GM21447 (cell line): ENCODE results near the gene APOL6.
"Not testable (repeated sequence)": the region's sequence is repeated elsewhere in the genome, so short reads cannot be mapped to it uniquely, and the experiment has no call there.

Experiments used
- ATAC-seq: cut with Tn5 transposase; IDR thresholded peaks from one replicate; pipeline ENCODE4 v1.9.1; 2021; ENCODE audit not compliant: unreplicated experiment

Gene APOL6

DNA sequence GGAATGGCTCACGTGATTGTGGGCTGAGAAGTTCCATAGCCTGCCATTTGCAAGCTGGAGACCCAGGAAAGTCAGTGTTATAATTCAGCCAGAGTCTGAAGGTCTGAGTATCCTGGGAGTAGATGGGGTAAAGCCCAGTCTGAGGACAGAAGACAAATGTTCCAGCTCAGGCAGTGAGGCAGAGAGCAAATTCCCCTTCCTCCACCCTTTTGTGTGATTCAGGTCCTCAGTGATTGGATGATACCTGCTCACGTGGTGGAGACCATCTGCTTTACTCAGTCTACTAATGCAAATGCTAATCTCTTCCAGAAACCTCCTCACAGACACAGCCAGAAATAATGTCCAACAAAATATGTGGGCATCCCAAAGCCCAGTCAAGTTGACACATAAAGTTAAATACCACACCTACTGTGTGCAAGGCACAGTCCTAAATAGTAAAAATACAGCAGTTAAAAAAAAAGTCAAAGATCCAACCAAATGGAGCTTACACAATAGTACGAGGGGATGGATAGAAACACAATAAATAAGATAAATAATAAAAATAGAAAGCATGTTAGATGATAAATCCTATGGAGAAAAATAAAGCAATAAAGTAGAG lies 13.2 kb upstream of the APOL6 start:
- ATAC-seq: no peak

DNA sequence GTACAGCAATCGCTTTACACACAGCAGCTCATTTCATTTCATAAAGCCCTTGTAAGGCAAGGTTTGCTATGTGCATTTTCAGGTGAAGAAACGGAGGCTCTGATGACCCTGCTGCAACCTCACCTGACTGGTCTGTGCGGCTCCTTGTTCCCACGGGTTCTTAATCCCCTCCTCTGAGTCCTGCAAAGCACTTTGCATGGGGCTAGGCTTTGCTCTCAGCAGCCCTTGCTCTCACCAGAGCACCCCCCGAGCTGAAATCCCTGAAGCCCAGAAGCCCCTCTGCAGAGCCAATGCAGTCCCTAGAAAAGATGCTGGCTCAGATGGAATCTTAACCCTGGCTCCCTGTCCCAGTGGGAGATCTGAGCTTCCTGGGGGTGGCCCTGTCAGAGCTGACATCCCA lies 11.0 kb upstream of the APOL6 start:
- ATAC-seq: no peak

- ATAC-seq: no peak
Observed at GRCh38 chr22:35638001-35638400, 10.2 kb upstream of the APOL6 start.

DNA sequence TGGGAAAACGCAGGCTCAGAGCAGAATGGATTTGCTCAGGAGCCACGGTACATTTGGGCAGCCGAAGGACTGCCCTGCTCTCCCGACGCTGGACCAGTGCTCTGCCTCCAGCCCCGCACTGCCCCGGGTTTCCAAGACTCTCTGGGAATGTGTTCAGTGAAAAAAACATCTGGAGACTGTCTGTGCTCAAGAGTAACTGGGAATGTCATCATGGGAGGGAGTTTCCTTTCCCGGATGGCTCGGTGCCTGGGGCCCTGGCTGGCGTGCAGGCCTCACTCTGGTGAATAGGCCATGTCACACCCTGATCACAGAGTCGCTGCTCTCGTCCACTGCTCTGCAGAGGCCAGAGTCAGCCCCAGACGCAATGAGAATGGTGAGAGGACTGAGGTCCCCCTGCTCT lies 9.8 kb upstream of the APOL6 start:
- ATAC-seq: no peak

- no peak for ATAC-seq
Observed at GRCh38 chr22:35641494-35642120, 6.6 kb upstream of the APOL6 start.

GRCh38 chr22:35642305-35642741 lies 5.9 kb upstream of the APOL6 start:
- ATAC-seq: no peak

- no peak for ATAC-seq
Observed at GRCh38 chr22:35643991-35644390, 4.3 kb upstream of the APOL6 start.

DNA sequence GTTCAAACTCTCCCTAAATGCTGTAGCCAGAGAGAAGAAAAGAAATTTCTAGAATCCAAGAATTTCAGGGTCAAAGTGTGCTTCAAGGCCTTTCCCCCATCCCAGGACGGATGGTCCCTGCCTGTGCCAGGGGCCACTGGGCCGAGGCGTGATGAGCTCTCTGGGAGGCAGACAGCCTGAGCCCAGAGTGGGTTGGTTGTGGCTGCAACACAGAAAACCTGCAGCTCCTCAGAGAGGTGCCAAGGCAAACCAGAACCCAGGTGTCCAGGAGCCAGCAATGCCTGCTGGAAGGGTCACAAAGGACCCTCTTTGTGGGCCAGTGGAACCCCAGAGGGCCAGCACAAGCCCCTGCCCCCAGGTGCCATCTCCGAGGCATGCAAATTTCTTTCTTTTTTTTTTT lies 2.6 kb upstream of the APOL6 start:
- no peak for ATAC-seq

DNA sequence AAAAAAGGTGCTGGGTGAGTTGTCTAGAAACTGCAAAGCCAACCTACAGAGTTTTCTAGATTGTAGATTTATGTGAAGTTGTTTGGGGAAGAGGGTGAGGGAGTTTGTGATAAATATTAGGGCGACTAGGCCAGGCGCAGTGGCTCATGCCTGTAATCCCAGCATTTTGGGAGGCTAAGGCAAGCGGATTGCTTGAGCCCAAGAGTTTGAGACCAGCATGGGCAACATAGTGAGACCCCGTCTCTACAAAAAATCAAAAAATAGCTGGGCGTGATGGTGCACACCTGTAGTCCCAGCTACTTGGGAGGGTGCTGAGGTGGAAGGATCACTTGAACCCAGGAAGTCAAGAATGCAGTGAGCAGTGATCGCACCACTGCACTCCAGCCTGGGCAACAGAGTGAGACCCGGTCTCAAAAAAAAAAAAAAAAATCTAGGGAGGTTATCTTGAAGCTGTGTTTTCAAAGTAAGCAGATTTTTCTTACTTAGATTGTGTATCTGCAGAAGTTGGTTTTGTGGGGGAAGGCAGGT lies 844 bp downstream of the APOL6 start:
- ATAC-seq: no peak

GRCh38 chr22:35649636-35650250 lies 1.5 kb downstream of the APOL6 start:
- no peak for ATAC-seq

GRCh38 chr22:35651085-35651484 lies 2.8 kb downstream of the APOL6 start:
- ATAC-seq: no peak

DNA sequence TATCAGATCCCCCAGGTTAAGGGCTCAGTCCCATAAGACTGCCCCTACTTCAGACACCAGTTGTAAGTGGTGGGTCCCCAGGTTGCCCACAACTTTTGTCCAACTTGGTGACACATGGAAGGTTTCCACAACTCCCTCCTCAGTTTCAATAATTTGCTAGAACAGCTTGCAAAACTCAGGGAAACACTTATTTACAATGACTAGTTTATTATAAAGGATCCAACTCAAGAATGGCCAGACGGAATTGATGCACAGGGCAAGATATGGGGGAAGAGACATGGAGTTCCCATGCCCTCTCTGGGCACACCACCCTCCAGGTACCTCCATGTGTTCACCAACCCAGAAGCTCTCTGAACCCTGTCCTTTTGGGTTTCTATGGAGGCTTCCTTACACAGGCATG lies 5.6 kb downstream of the APOL6 start:
- no peak for ATAC-seq

GRCh38 chr22:35656284-35656752 lies 8.1 kb downstream of the APOL6 start:
- no peak for ATAC-seq

GRCh38 chr22:35657571-35658312 lies 9.5 kb downstream of the APOL6 start:
- ATAC-seq: no peak

- no peak for ATAC-seq
Observed at GRCh38 chr22:35660291-35661127, 12.3 kb downstream of the APOL6 start.

- no peak for ATAC-seq
Observed at GRCh38 chr22:35661464-35661863, 13.2 kb downstream of the APOL6 start.

DNA sequence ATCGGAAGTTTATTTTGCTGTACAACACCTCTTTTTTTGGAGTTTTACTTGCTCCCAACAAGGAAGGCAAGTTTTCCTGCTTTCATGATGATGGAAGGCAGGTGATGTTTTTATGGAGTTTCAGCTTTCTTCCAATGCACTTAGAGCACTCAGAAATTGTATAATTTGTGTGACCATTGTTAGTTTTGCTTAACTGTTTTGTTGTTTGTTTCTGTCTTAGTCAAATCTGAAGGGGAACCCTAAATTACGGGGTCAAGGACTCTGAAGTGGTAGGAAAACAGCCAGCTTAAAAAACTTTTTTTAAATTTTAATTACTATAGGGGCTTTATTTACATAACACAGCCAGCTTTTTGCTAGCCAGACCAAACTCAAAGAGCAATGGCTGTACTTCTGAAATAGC lies 14.7 kb downstream of the APOL6 start:
- ATAC-seq: no peak

- ATAC-seq: no peak
Observed at GRCh38 chr22:35663371-35663770, 15.1 kb downstream of the APOL6 start.

- no peak for ATAC-seq
Observed at GRCh38 chr22:35664955-35665587, 16.8 kb downstream of the APOL6 start.

- ATAC-seq: not testable (repeated sequence)
Observed at GRCh38 chr22:35666699-35667098, 18.5 kb downstream of the APOL6 start.
